COLO668 (cell line): ENCODE measurements around the gene GFRAL.

Experiments
- DNase-seq: peaks from one replicate; lab custom pipeline; 2025; ENCODE audit not compliant: unreplicated experiment; lab: John Stamatoyannopoulos, UW

Gene GFRAL

DNA sequence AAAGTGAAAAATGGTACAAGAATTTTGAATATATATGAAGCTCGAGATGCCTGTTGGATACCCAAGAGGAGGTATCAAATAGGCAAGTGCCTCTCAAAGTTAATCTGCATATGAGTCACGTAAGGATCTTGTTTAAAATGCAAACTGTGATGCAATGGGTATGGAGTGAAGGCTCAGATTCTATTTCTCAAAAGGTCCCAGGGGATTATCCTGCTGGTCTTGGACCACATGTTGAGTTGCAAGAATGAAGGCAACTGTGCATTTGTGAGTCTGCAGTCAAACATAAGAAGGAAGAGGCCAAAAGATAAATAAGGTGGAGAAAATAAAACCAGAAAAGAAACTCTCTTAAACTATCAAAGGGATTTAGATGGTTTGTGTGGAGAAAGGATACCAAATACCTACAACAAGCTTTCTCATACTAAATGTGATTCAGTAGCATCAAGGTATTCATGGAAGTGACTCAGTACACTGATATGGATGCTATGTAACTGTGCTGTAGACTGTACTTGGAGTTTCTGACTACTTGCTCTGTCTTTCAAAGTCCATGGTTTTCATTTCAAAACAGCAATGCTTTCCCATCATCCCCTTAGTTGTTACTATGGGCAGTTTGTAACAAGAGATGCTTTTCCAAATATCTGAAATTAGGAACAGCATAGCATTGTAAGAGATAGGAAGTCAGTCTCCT lies 106.3 kb downstream of the GFRAL start:
- no peak for DNase-seq

GRCh38 chr6:55437141-55437540 lies 109.9 kb downstream of the GFRAL start:
- DNase-seq: no peak

GRCh38 chr6:55438203-55438602 lies 110.9 kb downstream of the GFRAL start:
- no peak for DNase-seq

DNA sequence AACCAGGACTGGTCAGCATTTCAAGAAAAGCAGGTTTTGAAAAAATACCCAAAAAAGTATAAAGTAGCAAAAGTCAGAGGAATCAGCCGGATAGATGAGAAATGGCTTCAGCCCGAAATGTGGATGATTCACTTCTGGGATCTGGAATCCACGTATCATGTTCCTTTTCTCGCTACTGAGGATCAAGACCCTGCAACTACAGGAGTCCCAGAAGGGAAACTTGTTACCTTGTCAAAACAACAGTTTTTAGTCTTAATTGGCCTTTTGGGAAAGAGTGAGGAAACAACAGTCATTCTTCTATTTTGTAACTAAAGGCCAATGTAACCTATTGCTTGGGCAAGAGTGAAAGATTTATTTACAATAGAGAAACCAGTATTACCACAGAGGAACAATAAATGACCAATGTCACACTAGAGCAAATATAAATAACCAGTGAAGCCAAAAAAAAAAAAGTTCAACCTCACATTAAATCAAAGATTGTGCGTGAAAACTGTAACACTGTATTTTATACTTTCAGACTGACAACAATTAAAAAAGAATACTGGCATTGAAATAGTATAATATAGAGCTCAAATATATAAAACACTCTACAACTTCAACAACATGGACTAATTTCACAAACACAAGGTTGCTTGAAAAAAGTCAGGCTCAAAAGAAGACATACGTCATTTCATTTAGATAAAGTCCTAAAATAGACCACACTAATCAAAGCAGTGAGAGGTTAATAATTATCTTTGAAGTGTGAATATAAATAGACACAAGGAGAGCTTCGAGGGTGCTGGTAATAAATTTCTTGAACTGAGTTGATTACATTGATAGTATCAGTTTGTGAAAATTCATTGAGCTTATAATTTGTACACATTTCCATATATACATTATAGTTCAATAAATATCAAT lies 116.2 kb downstream of the GFRAL start:
- DNase-seq: no peak

DNA sequence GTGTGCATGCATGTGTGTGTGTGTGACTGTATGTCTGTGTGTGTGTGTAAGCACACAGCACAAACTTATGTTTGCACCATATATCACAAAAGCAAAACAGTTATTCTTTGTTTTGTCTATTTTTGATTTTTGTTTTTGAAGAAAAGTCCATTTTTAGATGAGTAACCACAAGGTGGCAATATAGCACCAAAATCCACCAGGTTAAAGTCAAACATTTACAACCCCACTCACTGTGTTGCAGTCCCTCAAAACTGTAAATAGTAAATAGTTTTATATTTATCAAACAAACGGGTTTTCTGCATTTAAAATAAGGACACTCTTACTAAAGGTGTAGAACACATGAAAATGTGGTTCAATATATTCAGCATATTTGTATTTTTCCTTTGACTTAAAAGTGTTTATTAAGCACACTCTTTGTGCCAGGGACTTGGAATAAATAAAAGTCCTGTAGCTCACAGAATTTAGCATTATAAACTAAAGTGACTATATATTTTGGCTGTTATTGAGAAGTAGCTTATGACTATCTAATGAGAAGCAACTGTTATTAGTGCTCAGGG lies 118.5 kb downstream of the GFRAL start:
- no peak for DNase-seq

DNA sequence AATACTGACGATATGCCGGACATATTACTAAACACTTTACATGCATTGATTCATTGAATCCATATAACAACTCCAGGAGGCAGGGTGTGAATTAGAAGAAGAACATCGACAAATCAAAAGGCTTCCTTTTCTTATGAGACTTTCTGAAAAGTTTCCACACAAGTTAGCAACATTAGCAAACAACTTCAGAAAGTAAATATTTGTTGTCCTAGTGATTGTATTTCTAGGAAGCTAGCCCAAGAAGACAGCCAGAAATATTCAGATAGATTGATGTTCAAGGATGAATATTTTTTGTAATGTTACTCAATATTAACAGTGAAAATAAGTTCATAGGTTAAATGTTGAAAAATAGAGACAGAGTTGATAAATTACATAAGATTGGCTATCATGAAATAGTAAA lies 120.6 kb downstream of the GFRAL start:
- DNase-seq: no peak

- no peak for DNase-seq
These were observed 121.2 kb downstream of the GFRAL start for GRCh38 chr6:55448451-55448850.

DNA sequence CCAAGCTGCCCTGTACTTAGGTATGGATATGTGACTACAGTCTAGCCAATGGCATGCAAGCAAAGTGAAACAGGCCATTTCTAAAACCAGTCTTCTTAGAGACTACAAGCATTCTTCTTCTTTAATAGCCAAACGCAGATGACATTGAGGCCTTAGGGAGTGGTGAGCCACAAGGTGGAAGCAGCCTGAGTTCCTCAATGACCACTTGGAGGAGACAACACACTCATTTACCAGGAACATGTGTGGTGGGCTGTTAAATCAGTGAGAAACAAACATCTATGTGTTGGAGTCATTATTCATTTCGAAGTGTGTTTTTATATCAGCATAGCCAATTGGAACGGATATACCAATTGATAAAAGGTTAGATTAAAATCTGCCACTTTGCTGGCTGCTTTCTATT lies 122.0 kb downstream of the GFRAL start:
- no peak for DNase-seq

GRCh38 chr6:55450005-55450404 lies 122.7 kb downstream of the GFRAL start:
- no peak for DNase-seq
